ENCODE data around the gene CDYL2. TPM values are rescaled to one million over a fixed set of nuclear protein-coding genes. Genes with fewer than 3 reads are reported as not detected.

CDYL2 gene
- total and polyA plus RNA-seq, 2 donors (not counting 3 experiments of a cell fraction or from before 2014, with no cell fraction given), result 7.1 to 71.3 TPM

GRCh38 chr16:80831039-80831438 lies 26.6 kb upstream of the CDYL2 start:
- Histone ChIP-seq H3K27me3 (ENCODE audit: control insufficient read depth in 2 of 2, insufficient read depth in 2 of 2, low read length in 2 of 2) (peaks cover 0 to 2% of the 10 kb centered on the region in 2 experiments), H3K36me3 (ENCODE audit: control insufficient read depth in 2 of 2, extremely low read depth in 1 of 2, insufficient read depth in 2 of 2, low read length in 2 of 2) (no peaks in the 10 kb centered on the region), H2AFZ (ENCODE audit: low read depth, low read length) (no peak overlapping the region), H3K27ac (ENCODE audit: insufficient read depth, low read depth, low read length) (no peak overlapping the region), H4K20me1 (replicated peaks; ENCODE audit: control insufficient read depth, extremely low read depth, insufficient read depth, low read length) (no peaks in the 10 kb centered on the region), H3K9me3 (replicated peaks; ENCODE audit: control insufficient read depth, insufficient read depth, low read length) (no peaks in the 10 kb centered on the region), H3K4me2 (ENCODE audit: insufficient read depth, low read length) (no peak overlapping the region), H3K4me1 (ENCODE audit: control insufficient read depth, extremely low read depth, insufficient read depth, low read length) (no peaks in the 10 kb centered on the region), H3K4me3 (replicated peaks in 1 of 3; ENCODE audit: insufficient read depth in 1 of 3, low read depth in 1 of 3, low read length in 3 of 3) (no peak overlapping the region), H3K9ac (replicated peaks; ENCODE audit: extremely low read depth, insufficient read depth, low read length) (no peak overlapping the region), H3K9me1 (replicated peaks; ENCODE audit: control insufficient read depth, extremely low read depth, insufficient read depth, low read length) (no peaks in the 10 kb centered on the region), H3K79me2 (ENCODE audit: control insufficient read depth, insufficient read depth, low read length) (no peaks in the 10 kb centered on the region)
- intact Hi-C loops (cut with micrococcal nuclease), result no loop called here
- dilution Hi-C loops (cut with MboI; ENCODE audit: extremely low pct_ligation_motif_present, low sequenced_read_pairs), result no loop called here
- POLR2A ChIA-PET, result no interaction called here
- CTCF ChIA-PET, result interaction anchor here (1.9 kb wide), 1 partner anchor 304 kb away, joined by 20 read pairs; no protein-coding TSS in a partner anchor
- no peak for FAIRE-seq
- DNase-seq (ENCODE audit: low read depth, low spot score), result no peak
- no peak for TF ChIP-seq GATA2 (IDR thresholded peaks at IDR 0.05; ENCODE audit: insufficient read depth, insufficient read length, low read depth, low read length)
- TF ChIP-seq JUN (IDR thresholded peaks at IDR 0.05; ENCODE audit: borderline replicate concordance, insufficient read depth, insufficient read length, low read depth), result no peak
- no TSS peak for BruUV-seq (replicated peaks)

GRCh38 chr16:80828495-80828894 lies 24.1 kb upstream of the CDYL2 start:
- dilution Hi-C loops (cut with MboI; ENCODE audit: extremely low pct_ligation_motif_present, low sequenced_read_pairs) (no loop called here), intact Hi-C loops (cut with micrococcal nuclease) (no loop called here)
- FAIRE-seq, result no peak
- Histone ChIP-seq H3K4me2 (ENCODE audit: insufficient read depth, low read length) (no peak overlapping the region), H2AFZ (ENCODE audit: low read depth, low read length) (no peak overlapping the region), H4K20me1 (replicated peaks; ENCODE audit: control insufficient read depth, extremely low read depth, insufficient read depth, low read length) (no peaks in the 10 kb centered on the region), H3K4me1 (ENCODE audit: control insufficient read depth, extremely low read depth, insufficient read depth, low read length) (no peaks in the 10 kb centered on the region), H3K36me3 (ENCODE audit: control insufficient read depth in 2 of 2, extremely low read depth in 1 of 2, insufficient read depth in 2 of 2, low read length in 2 of 2) (no peaks in the 10 kb centered on the region), H3K79me2 (ENCODE audit: control insufficient read depth, insufficient read depth, low read length) (no peaks in the 10 kb centered on the region), H3K27me3 (ENCODE audit: control insufficient read depth in 2 of 2, insufficient read depth in 2 of 2, low read length in 2 of 2) (no peaks in the 10 kb centered on the region), H3K9ac (replicated peaks; ENCODE audit: extremely low read depth, insufficient read depth, low read length) (no peak overlapping the region), H3K27ac (ENCODE audit: insufficient read depth, low read depth, low read length) (no peak overlapping the region), H3K9me1 (replicated peaks; ENCODE audit: control insufficient read depth, extremely low read depth, insufficient read depth, low read length) (no peaks in the 10 kb centered on the region), H3K9me3 (replicated peaks; ENCODE audit: control insufficient read depth, insufficient read depth, low read length) (no peaks in the 10 kb centered on the region), H3K4me3 (replicated peaks in 1 of 3; ENCODE audit: insufficient read depth in 1 of 3, low read depth in 1 of 3, low read length in 3 of 3) (no peak overlapping the region)
- DNase-seq (ENCODE audit: low read depth, low spot score), result no peak
- no TSS peak for BruUV-seq (replicated peaks)
- CTCF ChIA-PET, result interaction anchor here (1.2 kb wide), 1 partner anchor 22 kb away, joined by 3 read pairs; no protein-coding TSS in a partner anchor
- TF ChIP-seq GATA2 (IDR thresholded peaks at IDR 0.05; ENCODE audit: insufficient read depth, insufficient read length, low read depth, low read length), result no peak
- TF ChIP-seq POLR2A (IDR thresholded peaks at IDR 0.05; ENCODE audit: low read depth, low read length), result no peak
- TF ChIP-seq MYC (IDR thresholded peaks at IDR 0.05; ENCODE audit: low read depth, low read length), result no peak
- no peak for TF ChIP-seq MAX (IDR thresholded peaks at IDR 0.05; ENCODE audit: insufficient read depth, insufficient read length)
- no peak for TF ChIP-seq JUN (IDR thresholded peaks at IDR 0.05; ENCODE audit: borderline replicate concordance, insufficient read depth, insufficient read length, low read depth)
- no peak for TF ChIP-seq CTCF (IDR thresholded peaks at IDR 0.05; ENCODE audit: extremely low read depth in 1 of 2, insufficient read depth in 1 of 2, low read depth in 1 of 2, low read length in 2 of 2)
- TF ChIP-seq FOS (IDR thresholded peaks at IDR 0.05; ENCODE audit: borderline replicate concordance, insufficient read depth, low read length), result no peak
- TF ChIP-seq POLR2AphosphoS5 (IDR thresholded peaks at IDR 0.05; ENCODE audit: insufficient read depth, low read depth, low read length), result no peak
- no peak for TF ChIP-seq EZH2 (IDR thresholded peaks at IDR 0.05; ENCODE audit: borderline replicate concordance, low read depth, low read length, severe bottlenecking)
- POLR2A ChIA-PET, result no interaction called here
